ENCODE data around the gene TSHB. TPM values are rescaled to one million over a fixed set of nuclear protein-coding genes. Genes with fewer than 3 reads are reported as not detected.

TSHB gene
- total RNA-seq, 2 donors from 2014 or later: not detected

GRCh38 chr1:115063228-115063901, 33.7 kb downstream of the TSHB start:
- intact Hi-C loops (cut with DNase I): no loop called here
- DNase-seq (no peak), ATAC-seq (no peak)
- no peak for TF ChIP-seq POLR2A (IDR thresholded peaks at IDR 0.05)
- TF ChIP-seq CTCF (IDR thresholded peaks at IDR 0.05): no peak
- Histone ChIP-seq H3K27ac (peak overlapping the region in 1 of 4 donors; percentile 49), H3K9me3 (no peaks in the 10 kb centered on the region), H3K4me3 (no peak overlapping the region), H3K27me3 (no peaks in the 10 kb centered on the region), H3K4me1 (peaks cover 10% of the 10 kb centered on the region), H3K36me3 (replicated peaks in 1 of 2; ENCODE audit: insufficient read depth in 1 of 2, low read depth in 2 of 2) (no peaks in the 10 kb centered on the region)
- 75 to 80% methylated on average over 7 of the region's 7 CpGs for WGBS, 2 donors

- H3K4me1 ChIP-seq: peaks cover 21% of the 10 kb centered on the region
- DNase-seq: no peak
- no peaks in the 10 kb centered on the region for H3K27me3 ChIP-seq
- H3K9me3 ChIP-seq: no peaks in the 10 kb centered on the region
- ATAC-seq: no peak
- 83 to 92% methylated on average over 3 of the region's 3 CpGs for WGBS, 2 donors
- TF ChIP-seq CTCF (IDR thresholded peaks at IDR 0.05): no peak
- TF ChIP-seq POLR2A (IDR thresholded peaks at IDR 0.05): no peak
- no peak overlapping the region for H3K27ac ChIP-seq
- intact Hi-C loops (cut with DNase I): no loop called here
- no peak overlapping the region for H3K4me3 ChIP-seq
- H3K36me3 ChIP-seq (replicated peaks in 1 of 2; ENCODE audit: insufficient read depth in 1 of 2, low read depth in 2 of 2): no peaks in the 10 kb centered on the region
Measured at GRCh38 chr1:115064461-115064860, 34.8 kb downstream of the TSHB start.

GRCh38 chr1:115065021-115065420, 35.4 kb downstream of the TSHB start:
- TF ChIP-seq CTCF (IDR thresholded peaks at IDR 0.05) (no peak), POLR2A (IDR thresholded peaks at IDR 0.05) (no peak)
- ATAC-seq (no peak), DNase-seq (no peak)
- no peaks in the 10 kb centered on the region for H3K36me3 ChIP-seq (replicated peaks in 1 of 2; ENCODE audit: insufficient read depth in 1 of 2, low read depth in 2 of 2)
- H3K27me3 ChIP-seq: no peaks in the 10 kb centered on the region
- intact Hi-C loops (cut with DNase I): no loop called here
- no peak overlapping the region for H3K4me3 ChIP-seq
- H3K9me3 ChIP-seq: no peaks in the 10 kb centered on the region
- no peak overlapping the region for H3K27ac ChIP-seq
- H3K4me1 ChIP-seq: peaks cover 25% of the 10 kb centered on the region
- 87 to 94% methylated on average over 6 of the region's 6 CpGs for WGBS, 2 donors

GRCh38 chr1:115067161-115067859, 37.7 kb downstream of the TSHB start:
- H3K36me3 ChIP-seq (replicated peaks in 1 of 2; ENCODE audit: insufficient read depth in 1 of 2, low read depth in 2 of 2): no peaks in the 10 kb centered on the region
- WGBS, 2 donors: 74 to 85% methylated on average over 4 to 8 of the region's 8 CpGs
- no peaks in the 10 kb centered on the region for H3K9me3 ChIP-seq
- H3K4me1 ChIP-seq: peaks cover 26% of the 10 kb centered on the region
- no peaks in the 10 kb centered on the region for H3K27me3 ChIP-seq
- no peak overlapping the region for H3K27ac ChIP-seq
- H3K4me3 ChIP-seq: no peak overlapping the region
- ATAC-seq (no peak), DNase-seq (no peak)
- intact Hi-C loops (cut with DNase I): no loop called here
- TF ChIP-seq CTCF (IDR thresholded peaks at IDR 0.05): no peak
- TF ChIP-seq POLR2A (IDR thresholded peaks at IDR 0.05): no peak
